HG02798 (cell line): ENCODE measurements around the gene STUM.
"Not testable (repeated sequence)": the region's sequence is repeated elsewhere in the genome, so short reads cannot be mapped to it uniquely, and the experiment has no call there.

Source experiments
- ATAC-seq: cut with Tn5 transposase; IDR thresholded peaks from one replicate; pipeline ENCODE4 v1.9.1; 2021; ENCODE audit warnings: mild to moderate bottlenecking; ENCODE audit not compliant: unreplicated experiment, poor library complexity

The STUM gene

GRCh38 chr1:226548256-226549093 is at the start of gene STUM:
Gene STUM (plus strand): TSS chr1:226548764. CDS start chr1:226548905, 141 bp downstream.
- ATAC-seq = no peak

DNA sequence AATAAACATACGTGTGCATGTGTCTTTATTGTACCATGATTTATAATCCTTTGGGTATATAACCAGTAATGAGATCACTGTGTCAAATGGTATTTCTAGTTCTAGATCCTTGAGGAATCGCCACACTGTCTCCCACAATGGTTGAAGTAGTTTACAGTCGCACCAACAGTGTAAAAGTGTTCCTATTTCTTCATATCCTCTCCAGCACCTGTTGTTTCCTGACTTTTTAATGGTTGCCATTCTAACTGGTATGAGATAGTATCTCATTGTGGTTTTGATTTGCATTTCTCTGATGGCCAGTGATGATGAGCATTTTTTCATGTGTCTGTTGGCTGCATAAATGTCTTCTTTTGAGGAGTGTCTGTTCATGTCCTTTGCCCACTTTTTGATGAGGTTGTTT is 48.9 kb upstream of the STUM start:
- ATAC-seq = not testable (repeated sequence)

DNA sequence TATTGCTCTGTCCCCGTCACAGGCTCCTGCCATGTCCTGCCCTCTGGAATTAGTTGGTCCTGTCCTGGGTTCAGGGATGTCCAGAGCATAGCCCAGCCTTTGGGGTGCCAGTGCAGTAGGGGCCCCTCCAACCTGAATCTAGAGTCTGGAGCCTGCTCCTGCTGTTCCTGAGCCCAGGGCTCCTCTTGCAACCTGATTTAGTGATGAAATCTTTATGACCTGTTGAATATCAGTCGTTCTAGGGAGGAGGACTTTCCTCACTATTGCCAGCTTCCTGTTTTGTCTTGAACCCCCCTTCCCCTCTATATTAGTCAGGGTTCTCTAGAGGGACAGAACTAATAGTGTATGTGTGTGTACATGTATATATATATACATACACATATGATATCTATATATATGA is 42.5 kb upstream of the STUM start:
- ATAC-seq = no peak

- ATAC-seq = no peak
Observed at GRCh38 chr1:226506921-226507320, 41.6 kb upstream of the STUM start.

- no peak for ATAC-seq
Observed at GRCh38 chr1:226510453-226510852, 38.1 kb upstream of the STUM start.

GRCh38 chr1:226511296-226511695 is 37.3 kb upstream of the STUM start:
- ATAC-seq = no peak

DNA sequence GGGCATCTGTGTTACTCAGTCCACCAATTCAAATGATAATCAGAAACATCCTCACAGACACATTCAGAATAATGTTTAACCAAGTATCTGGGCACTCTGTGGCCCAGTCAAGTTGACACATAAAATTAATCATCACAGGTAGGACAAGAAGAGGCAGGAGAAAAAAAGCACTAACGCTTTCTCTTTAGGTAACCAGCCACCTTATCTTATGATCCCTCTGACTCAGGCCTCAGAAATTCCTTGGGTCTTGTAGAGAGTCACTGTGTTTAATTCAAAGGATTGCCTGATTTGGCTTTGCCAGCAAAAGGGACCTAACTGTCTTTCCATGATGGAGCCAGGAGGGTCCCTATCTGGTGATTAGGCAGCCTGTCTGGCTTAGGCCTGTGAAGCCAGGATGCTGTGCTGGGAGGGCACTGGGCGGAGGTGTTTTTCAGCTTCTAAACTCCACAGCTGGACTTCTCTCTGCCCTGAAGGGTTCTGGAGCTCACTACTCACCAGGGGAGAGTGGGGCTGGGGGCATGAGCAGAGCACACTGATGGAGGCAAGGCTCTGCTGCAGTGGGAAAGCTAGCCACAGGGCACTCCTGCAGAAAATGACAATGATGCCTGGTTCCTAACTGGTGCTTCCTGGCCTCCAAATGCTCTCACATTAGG is 36.4 kb upstream of the STUM start:
- ATAC-seq = no peak

GRCh38 chr1:226518375-226518774 is 30.2 kb upstream of the STUM start:
- ATAC-seq = no peak

- ATAC-seq = no peak
Observed at GRCh38 chr1:226519135-226519534, 29.4 kb upstream of the STUM start.

GRCh38 chr1:226519716-226520598 is 28.6 kb upstream of the STUM start:
- ATAC-seq = no peak

GRCh38 chr1:226520640-226521355 is 27.8 kb upstream of the STUM start:
- no peak for ATAC-seq

GRCh38 chr1:226523646-226524406 is 24.7 kb upstream of the STUM start:
- ATAC-seq = no peak

- ATAC-seq = no peak
Observed at GRCh38 chr1:226524547-226524946, 24.0 kb upstream of the STUM start.

DNA sequence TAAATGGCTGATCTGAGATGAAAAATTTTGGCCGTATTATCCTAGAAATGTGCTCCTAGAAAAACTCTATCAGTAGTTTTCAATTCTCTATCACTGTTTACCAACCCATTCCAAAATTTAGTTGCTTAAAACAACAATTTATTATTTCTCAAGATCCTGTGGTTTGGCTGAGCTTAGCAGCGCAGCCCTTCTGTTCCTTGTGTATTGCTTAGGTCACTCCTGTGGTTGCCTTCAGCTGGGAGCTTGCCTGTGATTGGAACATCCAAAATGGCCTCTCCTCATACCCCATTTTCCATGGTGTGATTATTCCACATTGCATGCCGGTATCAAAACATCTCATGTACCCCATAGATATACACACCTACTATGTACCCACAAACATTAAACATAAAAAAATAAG is 22.8 kb upstream of the STUM start:
- no peak for ATAC-seq

GRCh38 chr1:226526801-226527595 is 21.6 kb upstream of the STUM start:
- ATAC-seq = no peak

- no peak for ATAC-seq
Observed at GRCh38 chr1:226529891-226530290, 18.7 kb upstream of the STUM start.

DNA sequence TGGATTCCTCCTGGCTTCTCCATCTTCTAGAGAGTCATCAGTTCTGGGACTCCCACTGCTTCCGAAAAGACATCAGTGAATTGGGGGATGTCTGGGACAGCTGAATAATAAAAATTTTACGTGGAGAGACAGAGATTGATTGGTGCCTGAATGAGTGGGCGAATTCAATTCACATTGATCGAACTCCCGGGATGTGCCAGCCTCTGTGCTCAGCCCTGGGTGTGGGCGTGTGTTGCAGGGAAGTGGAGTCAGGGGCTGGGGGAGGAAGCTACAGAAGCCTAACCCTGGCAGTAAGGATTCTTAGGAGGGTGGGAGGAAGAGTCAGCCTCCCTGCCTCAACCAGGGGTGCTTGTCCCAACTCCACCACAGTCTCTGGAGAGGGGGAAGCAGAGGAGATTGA is 18.0 kb upstream of the STUM start:
- ATAC-seq = no peak

DNA sequence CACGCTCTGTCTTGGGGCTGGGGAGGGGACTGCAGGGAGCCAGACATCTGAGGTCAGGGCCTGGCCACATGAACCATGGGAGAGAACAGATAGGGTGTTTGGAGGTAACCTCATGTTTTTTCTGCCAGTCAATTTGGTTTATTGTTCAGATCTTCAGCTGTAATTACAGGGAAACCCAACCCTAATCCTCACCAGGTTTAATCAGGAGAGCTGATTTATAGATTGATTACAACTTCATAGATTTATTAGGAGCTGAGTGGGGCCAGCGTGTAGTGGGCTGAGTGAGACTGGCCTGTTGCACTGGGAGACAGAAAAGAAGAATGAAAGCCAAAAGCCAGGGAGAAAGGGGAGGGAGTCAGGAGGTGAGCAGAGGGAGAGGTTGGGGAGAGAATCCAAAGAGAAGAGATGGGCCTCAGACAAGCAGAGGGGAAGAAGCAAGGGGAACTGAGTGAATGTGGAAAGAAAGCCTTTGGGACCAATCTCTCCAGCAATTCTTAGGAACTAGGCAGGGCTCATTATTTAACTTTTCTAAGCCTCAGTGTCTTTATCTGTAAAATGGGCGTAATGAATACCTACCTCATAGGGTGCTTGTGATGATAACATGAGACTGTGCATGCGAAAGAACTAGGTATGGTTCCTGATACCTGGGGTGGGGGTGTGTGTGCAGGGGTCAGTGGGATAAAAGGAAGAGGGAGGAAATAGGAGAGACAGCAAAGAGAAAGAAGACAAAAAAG is 17.0 kb upstream of the STUM start:
- ATAC-seq = no peak
